Left lung (tissue), 10 donors: ENCODE data around the gene HIGD1C. TPM values are rescaled to one million over a fixed set of nuclear protein-coding genes. Genes with fewer than 3 reads are reported as not detected.
"Not testable (repeated sequence)": the region's sequence is repeated elsewhere in the genome, so short reads cannot be mapped to it uniquely, and the experiment has no call there.

ENCODE experiments used
- ATAC-seq: fragments of 200-7000 bp; cut with Tn5 transposase; one replicate; pipeline ENCODE4 v1.9.1; 2020; ENCODE audit warnings: moderate library complexity
- DNase-seq, 4 donors: peaks; one replicate each; pipeline ENCODE4 v3.0.0-alpha.2; 2013 to 2020
- H3K27ac ChIP-seq, 2 donors: fragments of 200-600 bp; sonication (generic) in 1 of 2; one replicate each; pipeline versions ENCODE4 v1.5.0 to v1.8.0; 2020 to 2021
- H3K27me3 ChIP-seq, 2 donors: fragments of 200-600 bp; sonication (generic) in 1 of 2; one replicate each; pipeline versions ENCODE4 v1.5.0 to v1.8.0; 2020 to 2021
- H3K36me3 ChIP-seq, 2 donors: fragments of 200-600 bp; sonication (generic) in 1 of 2; one replicate each; pipeline versions ENCODE4 v1.5.0 to v1.8.0; 2020 to 2021
- H3K4me1 ChIP-seq, 2 donors: fragments of 200-600 bp; one replicate each; pipeline ENCODE4 v1.8.0; 2021
- H3K4me3 ChIP-seq, 2 donors: fragments of 200-600 bp; sonication (generic) in 1 of 2; one replicate each; pipeline versions ENCODE4 v1.5.0 to v1.8.0; 2020 to 2021; ENCODE audit warnings: mild to moderate bottlenecking in 1 of 2
- H3K9me3 ChIP-seq, 2 donors: fragments of 200-600 bp; sonication (generic) in 1 of 2; one replicate each; pipeline versions ENCODE4 v1.5.0 to v1.8.0; 2020 to 2021
- CTCF ChIP-seq, 2 donors: fragments of 200-600 bp; sonication (generic) in 1 of 2; IDR thresholded peaks; one replicate each; pipeline versions ENCODE4 v1.5.0 to v1.8.0; 2021; ENCODE audit warnings: antibody characterized with exemption in 2 of 2
- intact Hi-C, 2 donors: fragments of 100-400 bp; cut with DNase I; formaldehyde crosslinking; loops; one replicate each; pipeline versions ENCODE4 v1.11.2 to v1.14.2; 2022
- polyA plus RNA-seq, 6 donors: library from polyadenylated mRNA; unstranded; fragments of 120-200 nt; gene quantifications; one replicate each; pipeline ENCODE4 v1.2.1, GENCODE V29; 2013; ENCODE audit not compliant: insufficient read length in 6 of 6
- total RNA-seq, 2 donors: library from RNA; stranded (reverse); fragmentation: NEBNext Ultra II Directional; extraction: Animal tissue kit (Norgen Biotek cat#: 25700); gene quantifications; one replicate each; pipeline ENCODE4 v1.2.1, GENCODE V29; 2021
- donor health status: DM: no; HTN: yes; CAD: no.
- donor health status: DM: no; HTN: no; CAD: no.

The HIGD1C gene
- total and polyA plus RNA-seq, 8 donors = 0.53 to 0.94 (median 0.56) TPM; not detected in 3

- ATAC-seq = peak; percentile 89
- DNase-seq = peak in 3 of 4 donors; percentile 90 to 96 (median 96)
- Histone ChIP-seq H3K27ac (peak overlapping the region; percentile 89 to 92), H3K9me3 (no peaks in the 10 kb centered on the region), H3K4me3 (peak overlapping the region; percentile 54 to 78), H3K36me3 (peaks cover 0 to 2% of the 10 kb centered on the region in 2 donors), H3K27me3 (no peaks in the 10 kb centered on the region), H3K4me1 (peaks cover 18 to 62% of the 10 kb centered on the region in 2 donors)
- intact Hi-C loops = no loop called here
- TF ChIP-seq CTCF (IDR thresholded peaks at IDR 0.05) = no peak
Measured at GRCh38 chr12:50924439-50925341, 27.7 kb upstream of the HIGD1C start.

DNA sequence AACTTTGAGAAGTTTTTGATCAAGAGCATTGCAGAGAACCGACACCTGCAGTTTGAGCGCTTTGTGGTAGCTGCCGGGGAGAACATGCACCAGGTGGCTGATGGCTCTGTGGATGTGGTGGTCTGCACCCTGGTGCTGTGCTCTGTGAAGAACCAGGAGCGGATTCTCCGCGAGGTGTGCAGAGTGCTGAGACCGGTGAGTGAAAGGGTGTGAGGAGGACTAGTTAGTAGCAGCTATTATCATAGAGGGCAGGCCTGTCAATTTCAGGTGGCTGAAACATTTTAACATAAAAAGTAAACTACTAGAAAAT lies 27.0 kb upstream of the HIGD1C start:
- no peaks in the 10 kb centered on the region for H3K9me3 ChIP-seq
- H3K4me1 ChIP-seq = peaks cover 18 to 64% of the 10 kb centered on the region in 2 donors
- peak; percentile 37 for ATAC-seq
- H3K4me3 ChIP-seq = peak overlapping the region; percentile 54 to 78
- TF ChIP-seq CTCF (IDR thresholded peaks at IDR 0.05) = no peak
- H3K27me3 ChIP-seq = no peaks in the 10 kb centered on the region
- peak overlapping the region; percentile 89 to 92 for H3K27ac ChIP-seq
- peaks cover 0 to 9% of the 10 kb centered on the region in 2 donors for H3K36me3 ChIP-seq
- intact Hi-C loops = no loop called here
- no peak for DNase-seq

DNA sequence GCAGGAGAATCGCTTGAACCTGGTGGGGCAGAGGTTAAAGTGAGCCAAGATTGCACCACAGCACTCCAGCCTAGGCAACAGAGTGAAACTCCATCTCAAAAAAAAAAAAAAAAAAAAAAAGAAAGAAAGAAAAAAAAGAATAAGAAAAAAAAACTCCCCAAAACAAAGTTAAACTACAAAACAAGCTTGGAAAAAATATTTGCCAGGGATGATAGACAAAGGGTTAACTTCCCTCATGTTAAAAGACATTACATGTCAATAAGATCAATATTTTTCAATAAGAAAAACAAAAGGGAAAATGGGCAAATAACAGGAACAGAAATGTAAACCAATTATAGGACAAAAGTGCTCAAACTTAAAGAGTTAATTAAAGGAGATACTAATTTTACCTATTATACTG lies 26.4 kb upstream of the HIGD1C start:
- Histone ChIP-seq H3K27me3 (no peaks in the 10 kb centered on the region), H3K27ac (peak overlapping the region; percentile 89 to 92), H3K9me3 (no peaks in the 10 kb centered on the region), H3K4me3 (peak overlapping the region; percentile 54 to 78), H3K36me3 (peaks cover 0 to 14% of the 10 kb centered on the region in 2 donors), H3K4me1 (peaks cover 18 to 68% of the 10 kb centered on the region in 2 donors)
- no peak for ATAC-seq
- TF ChIP-seq CTCF (IDR thresholded peaks at IDR 0.05) = no peak
- DNase-seq = no peak
- intact Hi-C loops = no loop called here

GRCh38 chr12:50926415-50926814 lies 25.9 kb upstream of the HIGD1C start:
- ATAC-seq = no peak
- Histone ChIP-seq H3K4me3 (peak overlapping the region; percentile 54 to 78), H3K27ac (peak overlapping the region; percentile 89 to 92), H3K36me3 (peaks cover 0 to 19% of the 10 kb centered on the region in 2 donors), H3K4me1 (peaks cover 18 to 73% of the 10 kb centered on the region in 2 donors), H3K27me3 (no peaks in the 10 kb centered on the region), H3K9me3 (no peaks in the 10 kb centered on the region)
- no peak for TF ChIP-seq CTCF (IDR thresholded peaks at IDR 0.05)
- DNase-seq = no peak
- intact Hi-C loops = no loop called here

DNA sequence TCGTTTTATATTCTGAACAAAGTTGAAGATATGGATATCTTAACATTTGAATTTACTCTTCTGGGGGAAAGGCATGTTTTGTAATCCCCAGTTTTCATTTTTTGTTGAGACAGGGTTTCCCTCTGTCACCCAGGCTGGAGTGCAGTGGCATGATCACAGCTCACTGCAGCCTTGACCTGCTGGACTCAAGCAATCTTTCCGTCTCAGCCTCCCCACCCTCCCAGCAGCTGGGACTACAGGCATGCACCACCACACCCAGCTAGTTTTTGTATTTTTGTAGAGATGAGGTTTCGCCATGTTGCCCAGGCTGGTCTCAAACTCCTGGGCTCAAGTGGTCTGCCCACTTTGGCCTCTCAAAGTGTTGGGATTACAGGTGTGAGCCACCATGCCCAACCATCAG lies 25.4 kb upstream of the HIGD1C start:
- intact Hi-C loops, DNase-seq, H3K9me3 ChIP-seq, H3K27me3 ChIP-seq: not testable (repeated sequence)
- peaks cover 0 to 23% of the 10 kb centered on the region in 2 donors for H3K36me3 ChIP-seq
- H3K4me1 ChIP-seq = peaks cover 19 to 76% of the 10 kb centered on the region in 2 donors
- H3K4me3 ChIP-seq = peak overlapping the region; percentile 54 to 78
- peak; percentile 21 for ATAC-seq
- peak overlapping the region; percentile 89 to 92 for H3K27ac ChIP-seq
